K562 (cell line): ENCODE data around the gene HLA-DMB. TPM values are rescaled to one million over a fixed set of nuclear protein-coding genes. Genes with fewer than 3 reads are reported as not detected.

ENCODE experiments used
- SUPT5H ChIP-seq: fragments of 450-650 bp; IDR thresholded peaks from 2 replicates; pipeline ENCODE4 v1.6.1; 2016
- polyA plus RNA-seq, 8 experiments: library from polyadenylated mRNA; depleted of rRNA in 4 of 8; stranded (reverse) in 5 of 8; unstranded in 3 of 8; fragments of >200 nt; fragmentation: Nextera tagmentation in 2 of 8; fragmentation: Illumina TruSeq in 1 of 8; extraction: Ambion mirVana in 2 of 8; extraction: Trizol in 1 of 8; gene quantifications; 2 replicates each; pipeline versions ENCODE4 v1.2.1 to v1.2.3, GENCODE V29; 2011 to 2014; ENCODE audit warnings: inconsistent platforms in 1 of 8, missing spikeins in 1 of 8
- total RNA-seq, 7 experiments: library from RNA; depleted of rRNA in 6 of 7; stranded (reverse); fragments of >200 nt in 6 of 7; fragmentation: Illumina TruSeq in 2 of 7; extraction: Trizol in 2 of 7; gene quantifications; 2 replicates each; pipeline versions ENCODE4 v1.2.1 to v1.2.3, GENCODE V29; 2011 to 2021; ENCODE audit warnings: low replicate concordance in 1 of 7
- TF ChIP-seq, protein P1 (sequence below), 2 experiments: fragments of 450-650 bp in 1 of 2; sonication (generic) in 1 of 2; formaldehyde crosslinking in 1 of 2; IDR thresholded peaks; 2 replicates each; pipeline versions ENCODE4 v1.7.1 to v1.9.0; 2016 to 2022; ENCODE audit warnings: inconsistent platforms in 1 of 2, mild to moderate bottlenecking in 1 of 2, missing genetic modification reagents in 1 of 2
- TF ChIP-seq, protein P2 (sequence below): fragments of 450-650 bp; IDR thresholded peaks from 2 replicates; pipeline ENCODE4 v1.6.1; 2018; ENCODE audit not compliant: partially characterized antibody
- TF ChIP-seq, protein P3 (sequence below): fragments of 200-800 bp; sonication (Bioruptor generic); IDR thresholded peaks from 2 replicates; pipeline ENCODE4 v1.6.1; 2017; ENCODE audit warnings: missing genetic modification characterization, missing compliant biosample characterization

Gene HLA-DMB
- total and polyA plus RNA-seq, 9 of the 15 experiments (the other 6 are each of a cell fraction or from before 2014, with no cell fraction given), result 0.38 TPM; not detected in 8

DNA sequence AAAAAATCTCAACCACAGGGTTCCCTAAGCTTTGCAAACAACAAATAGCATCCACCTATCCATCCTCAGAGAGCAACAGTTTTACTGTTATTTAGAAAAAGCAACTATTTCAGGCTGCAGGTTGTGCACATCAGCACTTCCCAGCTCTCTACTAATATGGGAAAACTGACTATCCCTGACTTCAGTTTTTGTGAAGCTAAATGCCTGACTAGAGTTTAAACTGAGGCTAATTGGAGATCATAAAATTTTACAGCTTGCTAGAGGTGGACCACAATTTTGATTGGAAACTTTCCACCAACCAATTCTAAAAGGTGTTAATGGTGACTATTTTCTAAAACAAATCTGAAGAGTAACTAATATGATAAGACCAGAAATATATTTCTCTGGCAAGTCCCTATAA, 36.9 kb downstream of the HLA-DMB start (continued):
- TF ChIP-seq, protein P1, sequence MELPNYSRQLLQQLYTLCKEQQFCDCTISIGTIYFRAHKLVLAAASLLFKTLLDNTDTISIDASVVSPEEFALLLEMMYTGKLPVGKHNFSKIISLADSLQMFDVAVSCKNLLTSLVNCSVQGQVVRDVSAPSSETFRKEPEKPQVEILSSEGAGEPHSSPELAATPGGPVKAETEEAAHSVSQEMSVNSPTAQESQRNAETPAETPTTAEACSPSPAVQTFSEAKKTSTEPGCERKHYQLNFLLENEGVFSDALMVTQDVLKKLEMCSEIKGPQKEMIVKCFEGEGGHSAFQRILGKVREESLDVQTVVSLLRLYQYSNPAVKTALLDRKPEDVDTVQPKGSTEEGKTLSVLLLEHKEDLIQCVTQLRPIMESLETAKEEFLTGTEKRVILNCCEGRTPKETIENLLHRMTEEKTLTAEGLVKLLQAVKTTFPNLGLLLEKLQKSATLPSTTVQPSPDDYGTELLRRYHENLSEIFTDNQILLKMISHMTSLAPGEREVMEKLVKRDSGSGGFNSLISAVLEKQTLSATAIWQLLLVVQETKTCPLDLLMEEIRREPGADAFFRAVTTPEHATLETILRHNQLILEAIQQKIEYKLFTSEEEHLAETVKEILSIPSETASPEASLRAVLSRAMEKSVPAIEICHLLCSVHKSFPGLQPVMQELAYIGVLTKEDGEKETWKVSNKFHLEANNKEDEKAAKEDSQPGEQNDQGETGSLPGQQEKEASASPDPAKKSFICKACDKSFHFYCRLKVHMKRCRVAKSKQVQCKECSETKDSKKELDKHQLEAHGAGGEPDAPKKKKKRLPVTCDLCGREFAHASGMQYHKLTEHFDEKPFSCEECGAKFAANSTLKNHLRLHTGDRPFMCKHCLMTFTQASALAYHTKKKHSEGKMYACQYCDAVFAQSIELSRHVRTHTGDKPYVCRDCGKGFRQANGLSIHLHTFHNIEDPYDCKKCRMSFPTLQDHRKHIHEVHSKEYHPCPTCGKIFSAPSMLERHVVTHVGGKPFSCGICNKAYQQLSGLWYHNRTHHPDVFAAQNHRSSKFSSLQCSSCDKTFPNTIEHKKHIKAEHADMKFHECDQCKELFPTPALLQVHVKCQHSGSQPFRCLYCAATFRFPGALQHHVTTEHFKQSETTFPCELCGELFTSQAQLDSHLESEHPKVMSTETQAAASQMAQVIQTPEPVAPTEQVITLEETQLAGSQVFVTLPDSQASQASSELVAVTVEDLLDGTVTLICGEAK (IDR thresholded peaks at IDR 0.05), result no peak
- TF ChIP-seq, protein P1 (CRISPR knock-in tag; IDR thresholded peaks at IDR 0.05), result no peak
- TF ChIP-seq, protein P2, sequence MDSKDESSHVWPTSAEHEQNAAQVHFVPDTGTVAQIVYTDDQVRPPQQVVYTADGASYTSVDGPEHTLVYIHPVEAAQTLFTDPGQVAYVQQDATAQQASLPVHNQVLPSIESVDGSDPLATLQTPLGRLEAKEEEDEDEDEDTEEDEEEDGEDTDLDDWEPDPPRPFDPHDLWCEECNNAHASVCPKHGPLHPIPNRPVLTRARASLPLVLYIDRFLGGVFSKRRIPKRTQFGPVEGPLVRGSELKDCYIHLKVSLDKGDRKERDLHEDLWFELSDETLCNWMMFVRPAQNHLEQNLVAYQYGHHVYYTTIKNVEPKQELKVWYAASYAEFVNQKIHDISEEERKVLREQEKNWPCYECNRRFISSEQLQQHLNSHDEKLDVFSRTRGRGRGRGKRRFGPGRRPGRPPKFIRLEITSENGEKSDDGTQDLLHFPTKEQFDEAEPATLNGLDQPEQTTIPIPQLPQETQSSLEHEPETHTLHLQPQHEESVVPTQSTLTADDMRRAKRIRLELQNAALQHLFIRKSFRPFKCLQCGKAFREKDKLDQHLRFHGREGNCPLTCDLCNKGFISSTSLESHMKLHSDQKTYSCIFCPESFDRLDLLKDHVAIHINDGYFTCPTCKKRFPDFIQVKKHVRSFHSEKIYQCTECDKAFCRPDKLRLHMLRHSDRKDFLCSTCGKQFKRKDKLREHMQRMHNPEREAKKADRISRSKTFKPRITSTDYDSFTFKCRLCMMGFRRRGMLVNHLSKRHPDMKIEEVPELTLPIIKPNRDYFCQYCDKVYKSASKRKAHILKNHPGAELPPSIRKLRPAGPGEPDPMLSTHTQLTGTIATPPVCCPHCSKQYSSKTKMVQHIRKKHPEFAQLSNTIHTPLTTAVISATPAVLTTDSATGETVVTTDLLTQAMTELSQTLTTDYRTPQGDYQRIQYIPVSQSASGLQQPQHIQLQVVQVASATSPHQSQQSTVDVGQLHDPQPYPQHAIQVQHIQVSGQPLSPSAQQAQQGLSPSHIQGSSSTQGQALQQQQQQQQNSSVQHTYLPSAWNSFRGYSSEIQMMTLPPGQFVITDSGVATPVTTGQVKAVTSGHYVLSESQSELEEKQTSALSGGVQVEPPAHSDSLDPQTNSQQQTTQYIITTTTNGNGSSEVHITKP, result no peak
- TF ChIP-seq, protein P3, sequence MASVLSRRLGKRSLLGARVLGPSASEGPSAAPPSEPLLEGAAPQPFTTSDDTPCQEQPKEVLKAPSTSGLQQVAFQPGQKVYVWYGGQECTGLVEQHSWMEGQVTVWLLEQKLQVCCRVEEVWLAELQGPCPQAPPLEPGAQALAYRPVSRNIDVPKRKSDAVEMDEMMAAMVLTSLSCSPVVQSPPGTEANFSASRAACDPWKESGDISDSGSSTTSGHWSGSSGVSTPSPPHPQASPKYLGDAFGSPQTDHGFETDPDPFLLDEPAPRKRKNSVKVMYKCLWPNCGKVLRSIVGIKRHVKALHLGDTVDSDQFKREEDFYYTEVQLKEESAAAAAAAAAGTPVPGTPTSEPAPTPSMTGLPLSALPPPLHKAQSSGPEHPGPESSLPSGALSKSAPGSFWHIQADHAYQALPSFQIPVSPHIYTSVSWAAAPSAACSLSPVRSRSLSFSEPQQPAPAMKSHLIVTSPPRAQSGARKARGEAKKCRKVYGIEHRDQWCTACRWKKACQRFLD (CRISPR knock-in tag), result no peak
- TF ChIP-seq SUPT5H, result no peak
